Renal pelvis (tissue), 12 donors: ENCODE results near the gene SSX2. TPM values are rescaled to one million over a fixed set of nuclear protein-coding genes. Genes with fewer than 3 reads are reported as not detected.
A peak's percentile ranks its signal among the peaks of the same experiment; 100 is the strongest.
"Not testable (repeated sequence)": the region's sequence is repeated elsewhere in the genome, so short reads cannot be mapped to it uniquely, and the experiment has no call there.

Experiments
- DNase-seq: peaks from one replicate; pipeline ENCODE4 v3.0.0-alpha.2; 2013
- long read RNA-seq, 16 experiments: transcript quantifications; one replicate each; lab custom pipeline, GENCODE V29; 2026
- polyA plus RNA-seq, 3 donors: library from polyadenylated mRNA; unstranded; fragments of 120-200 nt; gene quantifications; one replicate each; pipeline ENCODE4 v1.2.1, GENCODE V29; 2013; ENCODE audit not compliant: insufficient read length in 3 of 3

SSX2 gene, protein sequence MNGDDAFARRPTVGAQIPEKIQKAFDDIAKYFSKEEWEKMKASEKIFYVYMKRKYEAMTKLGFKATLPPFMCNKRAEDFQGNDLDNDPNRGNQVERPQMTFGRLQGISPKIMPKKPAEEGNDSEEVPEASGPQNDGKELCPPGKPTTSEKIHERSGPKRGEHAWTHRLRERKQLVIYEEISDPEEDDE
- polyA plus RNA-seq, result not detected
- long read RNA-seq, donor 1, result 0 reads
- long read RNA-seq, donor 2, result 0 reads
- long read RNA-seq, donor 3, result 0 reads
- long read RNA-seq, donor 4, result 0 reads
- long read RNA-seq, donor 5, result 0 reads
- long read RNA-seq, donor 6, result 0 reads
- long read RNA-seq, donor 7, result 0 reads
- long read RNA-seq, donor 8, result 0 reads
- long read RNA-seq, donor 9, result 0 reads
- long read RNA-seq, donor 10, result 0 reads
- long read RNA-seq, donor 11, result 0 reads
- long read RNA-seq, donor 12, result 0 reads
- long read RNA-seq, donor 13, result 0 reads
- long read RNA-seq, donor 14, result 0 reads
- long read RNA-seq, donor 15, result 0 reads
- long read RNA-seq, donor 16, result 0 reads

DNA sequence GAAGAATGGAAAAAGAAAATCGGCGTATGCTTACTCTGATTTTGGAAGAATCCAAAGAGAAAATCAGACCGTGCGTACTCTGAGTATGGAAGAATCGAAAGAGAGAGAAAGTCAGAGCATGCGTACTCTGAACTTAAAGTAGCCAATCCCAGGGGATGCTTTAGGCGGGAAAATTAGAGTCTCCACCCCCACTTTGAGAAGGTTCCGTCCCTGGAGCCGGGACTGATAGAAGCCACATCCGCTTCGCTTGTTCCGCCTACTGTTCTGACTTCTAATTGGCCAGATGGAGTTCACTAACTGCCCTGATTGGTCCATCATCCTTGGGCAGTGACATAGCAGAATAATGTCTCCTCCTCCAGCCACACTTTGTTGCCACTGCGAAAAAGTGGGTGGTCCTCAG is at the start of gene SSX2:
SSX2 (minus strand) TSS at position 101 of the 400 bp plus-strand sequence. CDS start 1,429 bp downstream, outside the sequence.
- not testable (repeated sequence) for DNase-seq

GRCh38 chrX:52750952-52751351 is 44.0 kb upstream of the SSX2 start, which contains the start of gene SSX2B:
SSX2B (plus strand) TSS chrX:52751252; CDS start chrX:52752681, 1,429 bp downstream.
- DNase-seq, result not testable (repeated sequence)

DNA sequence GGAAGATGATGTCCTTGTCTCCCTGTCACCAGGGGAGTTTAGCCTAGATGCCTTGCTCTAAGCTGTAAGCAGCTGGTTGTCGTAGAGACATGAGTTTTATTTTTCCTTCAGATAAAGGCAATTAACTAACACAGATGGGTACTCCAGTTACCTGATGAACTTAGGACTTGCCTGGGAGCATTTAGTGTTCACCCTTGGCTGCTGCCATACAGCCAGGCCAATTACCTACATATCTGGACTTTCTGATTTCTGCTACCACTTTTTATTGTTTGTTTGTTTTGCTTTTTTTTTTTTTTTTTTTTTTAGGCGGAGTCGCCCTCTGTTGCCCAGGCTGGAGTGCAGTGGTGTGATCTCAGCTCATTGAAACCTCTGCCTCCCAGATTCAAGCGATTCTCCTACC is 14.9 kb downstream of the SSX2 start:
- not testable (repeated sequence) for DNase-seq

DNA sequence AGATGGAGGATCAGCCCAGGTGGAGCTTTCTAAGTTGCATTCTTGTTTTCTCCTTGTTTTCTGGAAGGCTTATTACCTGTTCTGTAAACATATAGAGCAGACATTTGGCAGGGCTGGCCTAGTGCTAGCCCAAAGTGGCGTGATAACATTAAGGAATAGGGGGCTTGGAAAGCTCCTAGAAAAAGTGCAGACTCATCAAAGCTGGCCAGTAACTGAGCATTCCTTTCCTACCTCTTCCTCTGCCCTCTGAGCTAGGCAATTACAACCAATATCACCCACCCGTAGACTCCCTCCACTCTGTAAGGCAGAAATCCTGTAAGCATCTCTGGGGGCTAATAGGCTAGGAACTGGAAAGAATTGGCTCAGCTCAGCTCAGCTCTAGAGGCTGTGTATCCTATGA is 44.8 kb downstream of the SSX2 start:
- not testable (repeated sequence) for DNase-seq

DNA sequence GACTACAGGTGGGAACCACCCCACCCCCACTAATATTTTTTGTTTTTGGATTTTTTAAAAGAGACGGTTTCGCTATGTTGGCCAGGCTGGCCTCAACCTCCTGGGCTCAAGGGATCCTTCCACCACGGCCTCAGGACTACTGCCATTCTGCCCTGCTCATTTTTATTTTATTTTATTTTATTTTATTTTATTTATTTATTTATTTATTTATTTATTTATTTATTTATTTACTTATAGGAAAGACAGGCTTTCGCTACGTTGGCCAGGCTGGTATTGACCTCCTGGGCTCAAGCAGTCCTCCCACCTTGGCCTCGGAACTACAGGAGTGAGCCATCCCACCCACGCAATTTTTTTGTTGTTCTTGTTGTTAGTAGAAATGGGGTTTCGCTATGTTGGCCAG is 51.5 kb downstream of the SSX2 start:
- DNase-seq, result not testable (repeated sequence)

DNA sequence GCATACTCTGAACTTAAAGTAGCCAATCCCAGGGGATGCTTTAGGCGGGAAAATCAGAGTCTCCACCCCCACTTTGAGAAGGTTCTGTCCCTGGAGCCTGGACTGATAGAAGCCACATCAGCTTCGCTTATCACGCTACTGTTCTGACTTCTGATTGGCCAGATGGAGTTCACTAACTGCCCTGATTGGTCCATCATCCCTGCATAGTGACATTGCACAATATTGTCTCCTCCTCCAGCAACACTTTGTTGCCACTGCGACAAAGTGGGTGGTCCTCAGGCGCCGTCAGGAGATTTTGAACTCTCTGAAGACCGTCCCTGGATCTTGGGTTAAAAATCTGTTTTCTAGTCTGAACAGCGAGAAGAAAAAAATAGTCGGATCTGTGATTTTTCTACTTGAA is 52.2 kb downstream of the SSX2 start, which contains the start of gene SSX7:
SSX7 (minus strand) TSS at position 101 of the 400 bp plus-strand sequence. CDS start 1,428 bp downstream, outside the sequence.
- DNase-seq, result not testable (repeated sequence)

GRCh38 chrX:52650676-52651075 is 56.3 kb downstream of the SSX2 start:
- peak; percentile 12 for DNase-seq

- DNase-seq, result not testable (repeated sequence)
These were observed 58.0 kb downstream of the SSX2 start for GRCh38 chrX:52648956-52649355.

Other genes with a start within 250 kb of the SSX2 start
- gene XAGE1A, start 211.4 kb downstream of the SSX2 start, polyA plus RNA-seq, result not detected
- gene XAGE1B, start 190.1 kb downstream of the SSX2 start, polyA plus RNA-seq, result not detected
- not detected for gene SSX7, start 52.3 kb downstream of the SSX2 start, polyA plus RNA-seq
- gene SSX2B, start 44.1 kb upstream of the SSX2 start, polyA plus RNA-seq, result under 1 TPM in 2 of 3 donors, not detected in 1; 0.32 to 0.34 TPM
- gene SPANXN5, start 90.2 kb upstream of the SSX2 start, polyA plus RNA-seq, result not detected
- gene XAGE5, start 104.1 kb upstream of the SSX2 start, polyA plus RNA-seq, result not detected
- gene XAGE3, start 160.9 kb upstream of the SSX2 start, polyA plus RNA-seq, result not detected
- 10 to 100 TPM; 17.6 to 20.1 (median 19.7) TPM for gene FAM156B, start 190.2 kb upstream of the SSX2 start, polyA plus RNA-seq